Progenitor cell of endocrine pancreas (in vitro differentiated cells): Measurements from ENCODE around the gene BMPER. TPM values are rescaled to one million over a fixed set of nuclear protein-coding genes. Genes with fewer than 3 reads are reported as not detected.

Experiments
- DNase-seq: peaks from one replicate; pipeline ENCODE4 v3.0.0; 2021; ENCODE audit warnings: low spot score; ENCODE audit not compliant: unreplicated experiment
- H3K27ac Mint-ChIP-seq: 2 replicates; pipeline ENCODE4 v1.8.0; 2021; ENCODE audit warnings: mild to moderate bottlenecking, moderate library complexity, mixed read lengths
- H3K27me3 Mint-ChIP-seq: 2 replicates; pipeline ENCODE4 v1.8.0; 2021; ENCODE audit warnings: mixed read lengths
- H3K36me3 Mint-ChIP-seq: 2 replicates; pipeline ENCODE4 v1.8.0; 2022; ENCODE audit warnings: mixed read lengths; ENCODE audit not compliant: insufficient read depth
- H3K4me1 Mint-ChIP-seq: 2 replicates; pipeline ENCODE4 v1.8.0; 2021; ENCODE audit warnings: low read depth, mixed read lengths
- H3K4me3 Mint-ChIP-seq: 2 replicates; pipeline ENCODE4 v1.8.0; 2021; ENCODE audit warnings: low read depth, mild to moderate bottlenecking, moderate library complexity, mixed read lengths
- H3K9me3 Mint-ChIP-seq: 2 replicates; pipeline ENCODE4 v1.8.0; 2021; ENCODE audit warnings: low read depth, mixed read lengths
- total RNA-seq: library from RNA; stranded (reverse); gene quantifications from 2 replicates; pipeline ENCODE4 v1.2.1, GENCODE V29; 2021
- TF ChIP-seq, protein P1 (sequence below): fragments of 200-600 bp; sonication (generic); IDR thresholded peaks from one replicate; pipeline ENCODE4 v1.5.0; 2021; ENCODE audit warnings: antibody characterized with exemption, mild to moderate bottlenecking; ENCODE audit not compliant: unreplicated experiment

BMPER gene
- total RNA-seq, 1 donor from 2014 or later = 0.36 TPM

DNA sequence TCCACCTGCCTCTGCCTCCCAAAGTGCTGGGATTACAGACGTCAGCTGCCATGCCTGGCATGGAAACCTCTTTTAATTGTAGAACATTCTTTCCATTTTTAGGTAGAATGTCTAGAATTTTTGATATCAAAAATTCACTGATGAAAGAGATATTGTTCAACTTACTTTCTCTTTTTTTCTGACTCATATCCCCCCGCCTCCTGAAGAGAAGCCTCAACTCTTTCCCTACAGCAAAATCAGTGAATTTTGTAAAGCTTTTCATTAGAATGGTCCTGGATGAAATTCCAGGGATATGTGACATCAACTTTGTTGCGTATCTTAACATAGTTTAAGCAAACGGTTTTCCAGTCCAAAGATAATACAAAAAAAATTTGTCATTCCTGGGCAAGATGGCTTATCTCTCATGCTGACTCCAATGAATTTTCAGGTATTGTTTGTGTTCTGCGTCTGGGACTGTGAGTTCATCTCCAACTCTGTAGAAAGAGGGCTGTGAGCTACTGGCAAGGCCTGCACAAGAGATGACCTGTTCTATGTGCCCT, 256.8 kb downstream of the BMPER start:
- peaks cover 3% of the 10 kb centered on the region for H3K9me3 Mint-ChIP-seq
- H3K27ac Mint-ChIP-seq = peak overlapping the region; percentile 26
- no peaks in the 10 kb centered on the region for H3K27me3 Mint-ChIP-seq
- H3K36me3 Mint-ChIP-seq = no peaks in the 10 kb centered on the region
- no peak overlapping the region for H3K4me3 Mint-ChIP-seq
- no peak for DNase-seq
- TF ChIP-seq, protein P1, sequence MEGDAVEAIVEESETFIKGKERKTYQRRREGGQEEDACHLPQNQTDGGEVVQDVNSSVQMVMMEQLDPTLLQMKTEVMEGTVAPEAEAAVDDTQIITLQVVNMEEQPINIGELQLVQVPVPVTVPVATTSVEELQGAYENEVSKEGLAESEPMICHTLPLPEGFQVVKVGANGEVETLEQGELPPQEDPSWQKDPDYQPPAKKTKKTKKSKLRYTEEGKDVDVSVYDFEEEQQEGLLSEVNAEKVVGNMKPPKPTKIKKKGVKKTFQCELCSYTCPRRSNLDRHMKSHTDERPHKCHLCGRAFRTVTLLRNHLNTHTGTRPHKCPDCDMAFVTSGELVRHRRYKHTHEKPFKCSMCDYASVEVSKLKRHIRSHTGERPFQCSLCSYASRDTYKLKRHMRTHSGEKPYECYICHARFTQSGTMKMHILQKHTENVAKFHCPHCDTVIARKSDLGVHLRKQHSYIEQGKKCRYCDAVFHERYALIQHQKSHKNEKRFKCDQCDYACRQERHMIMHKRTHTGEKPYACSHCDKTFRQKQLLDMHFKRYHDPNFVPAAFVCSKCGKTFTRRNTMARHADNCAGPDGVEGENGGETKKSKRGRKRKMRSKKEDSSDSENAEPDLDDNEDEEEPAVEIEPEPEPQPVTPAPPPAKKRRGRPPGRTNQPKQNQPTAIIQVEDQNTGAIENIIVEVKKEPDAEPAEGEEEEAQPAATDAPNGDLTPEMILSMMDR = no peak
- H3K4me1 Mint-ChIP-seq = peaks cover 5% of the 10 kb centered on the region

GRCh38 chr7:34162677-34163076, 257.3 kb downstream of the BMPER start:
- peaks cover 3% of the 10 kb centered on the region for H3K9me3 Mint-ChIP-seq
- H3K27ac Mint-ChIP-seq = no peak overlapping the region
- DNase-seq = no peak
- H3K4me3 Mint-ChIP-seq = no peak overlapping the region
- H3K27me3 Mint-ChIP-seq = no peaks in the 10 kb centered on the region
- H3K36me3 Mint-ChIP-seq = no peaks in the 10 kb centered on the region
- peaks cover 5% of the 10 kb centered on the region for H3K4me1 Mint-ChIP-seq
- TF ChIP-seq, protein P1 = no peak

DNA sequence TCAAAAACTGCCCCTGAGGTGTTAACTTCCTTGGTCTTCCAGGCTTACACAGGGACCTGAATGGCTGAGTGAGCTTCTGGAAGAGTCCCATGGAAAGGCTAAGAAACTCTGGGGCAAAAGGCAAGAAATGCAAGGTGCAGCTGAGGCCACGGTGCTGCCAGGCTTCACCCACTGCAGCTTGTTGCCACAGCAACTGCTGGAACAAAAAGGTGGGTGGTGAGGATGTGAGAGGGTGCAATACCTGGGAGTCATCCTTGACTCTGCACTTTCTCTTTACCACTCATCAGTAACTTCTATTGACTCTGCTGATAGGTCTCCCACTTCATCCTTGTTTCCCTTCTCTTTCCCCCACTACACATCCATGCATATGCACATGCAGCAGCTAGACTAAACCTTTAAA, 258.6 kb downstream of the BMPER start:
- Mint-ChIP-seq H3K4me3 (no peak overlapping the region), H3K9me3 (peaks cover 6% of the 10 kb centered on the region), H3K27me3 (no peaks in the 10 kb centered on the region), H3K27ac (no peak overlapping the region), H3K4me1 (no peaks in the 10 kb centered on the region), H3K36me3 (no peaks in the 10 kb centered on the region)
- TF ChIP-seq, protein P1 = no peak
- DNase-seq = no peak

- TF ChIP-seq, protein P1 = no peak
Observed at GRCh38 chr7:34165466-34165865, 260.1 kb downstream of the BMPER start.

GRCh38 chr7:34165927-34166550, 260.7 kb downstream of the BMPER start:
- H3K4me1 Mint-ChIP-seq = no peaks in the 10 kb centered on the region
- no peaks in the 10 kb centered on the region for H3K27me3 Mint-ChIP-seq
- H3K27ac Mint-ChIP-seq = no peak overlapping the region
- no peaks in the 10 kb centered on the region for H3K36me3 Mint-ChIP-seq
- no peak overlapping the region for H3K4me3 Mint-ChIP-seq
- H3K9me3 Mint-ChIP-seq = peaks cover 9% of the 10 kb centered on the region
- DNase-seq = no peak
- TF ChIP-seq, protein P1 = peak; percentile 63

More at GRCh38 chr7:34165466-34165865, 260.1 kb downstream of the BMPER start:
- Mint-ChIP-seq H3K9me3 (peaks cover 9% of the 10 kb centered on the region), H3K36me3 (no peaks in the 10 kb centered on the region), H3K27ac (no peak overlapping the region), H3K4me3 (no peak overlapping the region), H3K27me3 (no peaks in the 10 kb centered on the region), H3K4me1 (no peaks in the 10 kb centered on the region)
- DNase-seq = no peak
